KOPT-K1 (cell line): ENCODE data around the gene ANO4.

Experiments
- H3K27ac ChIP-seq: fragments of 200-600 bp; sonication (generic); 2 replicates; pipeline ENCODE4 v1.5.1; 2016; ENCODE audit warnings: antibody characterized with exemption, mild to moderate bottlenecking, low read depth, low read length; ENCODE audit not compliant: poor library complexity, severe bottlenecking
- H3K36me3 ChIP-seq: fragments of 200-600 bp; sonication (generic); 2 replicates; pipeline ENCODE4 v1.5.1; 2017; ENCODE audit warnings: antibody characterized with exemption, mild to moderate bottlenecking, low read length, moderate library complexity; ENCODE audit not compliant: insufficient read depth
- H3K9me3 ChIP-seq: fragments of 200-600 bp; sonication (generic); 2 replicates; pipeline ENCODE4 v1.5.1; 2017; ENCODE audit warnings: antibody characterized with exemption, low read length, mild to moderate bottlenecking; ENCODE audit not compliant: insufficient read depth, poor library complexity, severe bottlenecking

ANO4 gene

GRCh38 chr12:100796621-100797020 lies 2.0 kb downstream of the ANO4 start:
- Histone ChIP-seq H3K27ac (no peak overlapping the region), H3K36me3 (no peaks in the 10 kb centered on the region)

GRCh38 chr12:100797246-100797645 lies 2.7 kb downstream of the ANO4 start:
- H3K36me3 ChIP-seq, result no peaks in the 10 kb centered on the region
- no peak overlapping the region for H3K27ac ChIP-seq
- H3K9me3 ChIP-seq, result no peaks in the 10 kb centered on the region

More at GRCh38 chr12:100796621-100797020, 2.0 kb downstream of the ANO4 start:
- no peaks in the 10 kb centered on the region for H3K9me3 ChIP-seq

GRCh38 chr12:100797786-100798185 lies 3.2 kb downstream of the ANO4 start:
- no peaks in the 10 kb centered on the region for H3K36me3 ChIP-seq
- no peak overlapping the region for H3K27ac ChIP-seq
- no peaks in the 10 kb centered on the region for H3K9me3 ChIP-seq

GRCh38 chr12:100798286-100799160 lies 3.9 kb downstream of the ANO4 start:
- H3K27ac ChIP-seq, result no peak overlapping the region
- no peaks in the 10 kb centered on the region for H3K9me3 ChIP-seq
- H3K36me3 ChIP-seq, result no peaks in the 10 kb centered on the region

GRCh38 chr12:100799770-100800169 lies 5.2 kb downstream of the ANO4 start:
- Histone ChIP-seq H3K27ac (no peak overlapping the region), H3K9me3 (no peaks in the 10 kb centered on the region), H3K36me3 (no peaks in the 10 kb centered on the region)

- no peak overlapping the region for H3K27ac ChIP-seq
- H3K9me3 ChIP-seq, result no peaks in the 10 kb centered on the region
- no peaks in the 10 kb centered on the region for H3K36me3 ChIP-seq
Observed at GRCh38 chr12:100800723-100801122, 6.1 kb downstream of the ANO4 start.

- Histone ChIP-seq H3K36me3 (no peaks in the 10 kb centered on the region), H3K27ac (no peak overlapping the region), H3K9me3 (no peaks in the 10 kb centered on the region)
Observed at GRCh38 chr12:100801320-100801719, 6.7 kb downstream of the ANO4 start.

GRCh38 chr12:100808777-100809176 lies 14.2 kb downstream of the ANO4 start:
- no peaks in the 10 kb centered on the region for H3K9me3 ChIP-seq
- no peaks in the 10 kb centered on the region for H3K36me3 ChIP-seq
- no peak overlapping the region for H3K27ac ChIP-seq

GRCh38 chr12:100820314-100820713 lies 25.7 kb downstream of the ANO4 start:
- Histone ChIP-seq H3K9me3 (no peaks in the 10 kb centered on the region), H3K36me3 (no peaks in the 10 kb centered on the region), H3K27ac (no peak overlapping the region)

GRCh38 chr12:100823963-100824362 lies 29.4 kb downstream of the ANO4 start:
- Histone ChIP-seq H3K27ac (no peak overlapping the region), H3K9me3 (no peaks in the 10 kb centered on the region), H3K36me3 (no peaks in the 10 kb centered on the region)

- Histone ChIP-seq H3K36me3 (no peaks in the 10 kb centered on the region), H3K9me3 (no peaks in the 10 kb centered on the region), H3K27ac (no peak overlapping the region)
Observed at GRCh38 chr12:100824476-100824875, 29.9 kb downstream of the ANO4 start.

GRCh38 chr12:100826323-100826722 lies 31.7 kb downstream of the ANO4 start:
- Histone ChIP-seq H3K27ac (no peak overlapping the region), H3K9me3 (no peaks in the 10 kb centered on the region)

GRCh38 chr12:100827901-100828520 lies 33.4 kb downstream of the ANO4 start:
- no peaks in the 10 kb centered on the region for H3K36me3 ChIP-seq
- H3K27ac ChIP-seq, result no peak overlapping the region
- H3K9me3 ChIP-seq, result no peaks in the 10 kb centered on the region

More at GRCh38 chr12:100826323-100826722, 31.7 kb downstream of the ANO4 start:
- H3K36me3 ChIP-seq, result no peaks in the 10 kb centered on the region

GRCh38 chr12:100830003-100830795 lies 35.6 kb downstream of the ANO4 start:
- H3K27ac ChIP-seq, result no peak overlapping the region
- H3K36me3 ChIP-seq, result no peaks in the 10 kb centered on the region
- no peaks in the 10 kb centered on the region for H3K9me3 ChIP-seq

- Histone ChIP-seq H3K27ac (no peak overlapping the region), H3K9me3 (no peaks in the 10 kb centered on the region), H3K36me3 (no peaks in the 10 kb centered on the region)
Observed at GRCh38 chr12:100833282-100833681, 38.7 kb downstream of the ANO4 start.
